Stimulated activated CD8-positive, alpha-beta memory T cell treated with anti-CD3 and anti-CD28 coated beads, Interleukin-7, amount 100 ng/mL, for 24 hours (primary cell): ENCODE results near the gene TANC1.

Source experiments
- DNase-seq: peaks from one replicate; pipeline ENCODE4 v3.0.0-alpha.2; 2020; ENCODE audit warnings: low read depth

Gene TANC1

GRCh38 chr2:159267921-159268320 is 299.5 kb downstream of the TANC1 start:
- DNase-seq, result no peak

- DNase-seq, result no peak
These were observed 302.4 kb downstream of the TANC1 start for GRCh38 chr2:159270744-159271379.

- DNase-seq, result no peak
These were observed 303.7 kb downstream of the TANC1 start for GRCh38 chr2:159272156-159272555.

GRCh38 chr2:159275111-159275510 is 306.7 kb downstream of the TANC1 start:
- DNase-seq, result no peak

GRCh38 chr2:159279700-159280099 is 311.3 kb downstream of the TANC1 start:
- no peak for DNase-seq

GRCh38 chr2:159281002-159281401 is 312.6 kb downstream of the TANC1 start:
- no peak for DNase-seq
